Sigmoid colon (tissue), 7 donors: ENCODE measurements around the gene SLC44A5. TPM values are rescaled to one million over a fixed set of nuclear protein-coding genes. Genes with fewer than 3 reads are reported as not detected.

Source experiments
- DNase-seq: peaks from one replicate; pipeline ENCODE4 v3.0.0-alpha.2; 2019
- H3K27ac ChIP-seq, 4 donors: fragments of 200-600 bp; sonication (generic); one replicate each; pipeline ENCODE4 v1.5.1; 2016 to 2019; ENCODE audit warnings: mild to moderate bottlenecking in 1 of 4
- H3K27me3 ChIP-seq, 3 donors: fragments of 200-600 bp; sonication (generic); one replicate each; pipeline ENCODE4 v1.5.1; 2019; ENCODE audit warnings: mild to moderate bottlenecking in 1 of 3
- H3K36me3 ChIP-seq, 4 donors: fragments of 200-600 bp; sonication (generic); one replicate each; pipeline ENCODE4 v1.5.1; 2016 to 2019
- H3K4me1 ChIP-seq, 4 donors: fragments of 200-600 bp; sonication (generic); one replicate each; pipeline ENCODE4 v1.5.1; 2017 to 2019
- H3K4me3 ChIP-seq, 4 donors: fragments of 200-600 bp; sonication (generic); one replicate each; pipeline ENCODE4 v1.5.1; 2017 to 2019; ENCODE audit warnings: mild to moderate bottlenecking in 2 of 4, moderate library complexity in 1 of 4
- H3K9me3 ChIP-seq, 4 donors: fragments of 200-600 bp in 3 of 4; sonication (generic) in 3 of 4; one replicate each; pipeline versions ENCODE4 v1.5.1 to v1.6.1; 2013 to 2019
- EP300 ChIP-seq, 4 donors: sonication (generic); formaldehyde crosslinking; IDR thresholded peaks; one replicate each; pipeline ENCODE4 v1.6.1; 2017; ENCODE audit warnings: antibody characterized with exemption in 4 of 4
- POLR2A ChIP-seq, 2 donors: fragments of 450-650 bp; IDR thresholded peaks; one replicate each; pipeline ENCODE4 v1.6.1; 2016; ENCODE audit warnings: antibody characterized with exemption in 2 of 2, mild to moderate bottlenecking in 2 of 2, moderate library complexity in 2 of 2
- POLR2AphosphoS5 ChIP-seq, 4 donors: sonication (generic); formaldehyde crosslinking; IDR thresholded peaks; one replicate each; pipeline ENCODE4 v1.6.1; 2017; ENCODE audit warnings: antibody characterized with exemption in 4 of 4
- WGBS, 2 donors: extraction: QIAGEN DNeasy Blood & Tissue Kit; methylation state at CpG; one replicate each; pipeline ENCODE4 v1.1.7; 2013; 5-methylcytosine and 5-hydroxymethylcytosine counted together
- intact Hi-C: fragments of 100-400 bp; cut with DNase I; formaldehyde crosslinking; loops from one replicate; pipeline ENCODE4 v1.15.1; 2023
- polyA plus RNA-seq, 3 donors: library from polyadenylated mRNA; stranded (reverse); fragments of 200-250 nt; gene quantifications; one replicate each; pipeline ENCODE4 v1.2.3, GENCODE V29; 2013
- total RNA-seq, 4 donors: library from RNA; depleted of rRNA; stranded (reverse); fragments of >200 nt; gene quantifications; one replicate each; pipeline ENCODE4 v1.1.0, GENCODE V29; 2016
- TF ChIP-seq, protein P1 (sequence below), 4 experiments: fragments of 450-650 bp in 3 of 4; fragments of 200-600 bp in 1 of 4; IDR thresholded peaks; one replicate each; pipeline ENCODE4 v1.5.1; 2016 to 2019; ENCODE audit warnings: antibody characterized with exemption in 4 of 4, mild to moderate bottlenecking in 3 of 4, moderate library complexity in 2 of 4
- donor health status: healthy with polysubstance abuse.
- donor health status: Bipolar disorder and iron deficiency.
- donor health status: healthy.

SLC44A5 gene
- total and polyA plus RNA-seq, 7 donors: 0.36 to 1.4 (median 0.67) TPM; not detected in 1

DNA sequence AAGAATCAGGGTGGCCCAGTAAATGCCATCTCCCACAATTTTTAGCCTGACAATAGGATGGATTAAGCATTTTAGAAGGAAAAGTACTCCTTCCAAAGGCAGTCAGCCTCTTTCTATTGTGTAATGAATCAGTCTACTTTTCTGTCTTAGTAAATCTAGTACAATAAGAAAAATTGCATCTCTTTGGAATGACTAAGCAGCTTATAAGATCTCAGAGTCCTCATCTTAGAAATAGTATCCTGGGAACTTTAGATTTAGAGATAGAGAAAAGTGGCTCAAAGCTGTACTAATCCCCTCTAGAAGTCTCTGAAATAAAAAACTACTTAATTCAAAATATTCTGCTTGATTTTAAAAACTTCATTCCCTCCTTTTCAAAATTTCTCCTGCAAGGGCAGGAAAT is 81.4 kb downstream of the SLC44A5 start:
- DNase-seq: no peak
- Histone ChIP-seq H3K9me3 (no peaks in the 10 kb centered on the region), H3K27me3 (no peaks in the 10 kb centered on the region), H3K27ac (no peak overlapping the region), H3K36me3 (no peaks in the 10 kb centered on the region), H3K4me3 (no peak overlapping the region), H3K4me1 (no peaks in the 10 kb centered on the region)
- TF ChIP-seq EP300 (IDR thresholded peaks at IDR 0.05) (no peak), POLR2A (IDR thresholded peaks at IDR 0.05) (no peak), POLR2AphosphoS5 (IDR thresholded peaks at IDR 0.05) (no peak)
- TF ChIP-seq, protein P1, sequence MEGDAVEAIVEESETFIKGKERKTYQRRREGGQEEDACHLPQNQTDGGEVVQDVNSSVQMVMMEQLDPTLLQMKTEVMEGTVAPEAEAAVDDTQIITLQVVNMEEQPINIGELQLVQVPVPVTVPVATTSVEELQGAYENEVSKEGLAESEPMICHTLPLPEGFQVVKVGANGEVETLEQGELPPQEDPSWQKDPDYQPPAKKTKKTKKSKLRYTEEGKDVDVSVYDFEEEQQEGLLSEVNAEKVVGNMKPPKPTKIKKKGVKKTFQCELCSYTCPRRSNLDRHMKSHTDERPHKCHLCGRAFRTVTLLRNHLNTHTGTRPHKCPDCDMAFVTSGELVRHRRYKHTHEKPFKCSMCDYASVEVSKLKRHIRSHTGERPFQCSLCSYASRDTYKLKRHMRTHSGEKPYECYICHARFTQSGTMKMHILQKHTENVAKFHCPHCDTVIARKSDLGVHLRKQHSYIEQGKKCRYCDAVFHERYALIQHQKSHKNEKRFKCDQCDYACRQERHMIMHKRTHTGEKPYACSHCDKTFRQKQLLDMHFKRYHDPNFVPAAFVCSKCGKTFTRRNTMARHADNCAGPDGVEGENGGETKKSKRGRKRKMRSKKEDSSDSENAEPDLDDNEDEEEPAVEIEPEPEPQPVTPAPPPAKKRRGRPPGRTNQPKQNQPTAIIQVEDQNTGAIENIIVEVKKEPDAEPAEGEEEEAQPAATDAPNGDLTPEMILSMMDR (IDR thresholded peaks at IDR 0.05): no peak
- intact Hi-C loops: no loop called here

DNA sequence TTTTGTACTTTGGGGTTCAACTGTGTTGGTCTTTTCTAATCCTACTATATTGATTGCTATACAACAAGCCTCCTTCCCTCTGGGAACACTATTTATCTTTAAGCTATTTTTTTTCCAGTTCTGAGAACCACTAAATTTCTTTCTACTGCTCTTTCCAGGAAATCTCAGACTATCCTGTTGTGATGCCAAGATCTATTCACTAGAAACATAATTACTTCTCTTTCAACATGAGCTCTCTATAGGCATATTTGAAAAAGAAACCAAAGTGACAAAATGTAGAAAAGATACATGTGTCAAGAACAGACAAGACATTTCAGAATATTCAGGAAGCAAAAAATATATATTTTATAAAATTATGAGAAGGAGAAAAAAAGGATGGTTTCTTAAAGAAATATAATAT is 82.9 kb downstream of the SLC44A5 start:
- H3K4me1 ChIP-seq: no peaks in the 10 kb centered on the region
- H3K27me3 ChIP-seq: no peaks in the 10 kb centered on the region
- H3K27ac ChIP-seq: no peak overlapping the region
- TF ChIP-seq EP300 (IDR thresholded peaks at IDR 0.05): no peak
- TF ChIP-seq POLR2AphosphoS5 (IDR thresholded peaks at IDR 0.05): no peak
- TF ChIP-seq, protein P1 (IDR thresholded peaks at IDR 0.05): no peak
- TF ChIP-seq POLR2A (IDR thresholded peaks at IDR 0.05): no peak
- intact Hi-C loops: no loop called here
- no peaks in the 10 kb centered on the region for H3K36me3 ChIP-seq
- H3K9me3 ChIP-seq: no peaks in the 10 kb centered on the region
- no peak for DNase-seq
- no peak overlapping the region for H3K4me3 ChIP-seq

DNA sequence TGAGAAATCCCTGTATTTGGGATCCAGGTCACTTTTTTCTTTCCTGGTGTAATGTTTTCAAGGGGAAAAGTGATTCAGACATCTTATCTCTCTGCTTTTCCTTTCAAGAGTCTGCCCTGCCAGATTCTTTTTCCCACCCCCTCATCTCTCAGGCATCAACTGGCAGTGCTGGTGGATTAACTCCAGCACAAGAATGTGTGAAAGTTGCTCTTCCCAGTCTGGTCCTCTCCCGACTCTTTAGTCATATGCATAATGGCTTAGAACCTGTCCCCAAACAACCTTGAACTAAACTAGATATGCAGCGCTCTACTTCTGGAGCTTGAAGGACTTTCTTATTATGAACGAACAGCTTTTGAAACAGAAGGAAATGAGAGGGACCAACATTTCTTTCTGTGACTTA is 88.5 kb downstream of the SLC44A5 start:
- Histone ChIP-seq H3K36me3 (no peaks in the 10 kb centered on the region), H3K4me3 (no peak overlapping the region), H3K9me3 (no peaks in the 10 kb centered on the region), H3K27ac (no peak overlapping the region), H3K27me3 (no peaks in the 10 kb centered on the region), H3K4me1 (no peaks in the 10 kb centered on the region)
- intact Hi-C loops: no loop called here
- TF ChIP-seq EP300 (IDR thresholded peaks at IDR 0.05) (no peak), POLR2AphosphoS5 (IDR thresholded peaks at IDR 0.05) (no peak), POLR2A (IDR thresholded peaks at IDR 0.05) (no peak)
- TF ChIP-seq, protein P1 (IDR thresholded peaks at IDR 0.05): no peak
- WGBS, 2 donors: 63 to 64% methylated on average over 3 of the region's 3 CpGs
- DNase-seq: no peak

DNA sequence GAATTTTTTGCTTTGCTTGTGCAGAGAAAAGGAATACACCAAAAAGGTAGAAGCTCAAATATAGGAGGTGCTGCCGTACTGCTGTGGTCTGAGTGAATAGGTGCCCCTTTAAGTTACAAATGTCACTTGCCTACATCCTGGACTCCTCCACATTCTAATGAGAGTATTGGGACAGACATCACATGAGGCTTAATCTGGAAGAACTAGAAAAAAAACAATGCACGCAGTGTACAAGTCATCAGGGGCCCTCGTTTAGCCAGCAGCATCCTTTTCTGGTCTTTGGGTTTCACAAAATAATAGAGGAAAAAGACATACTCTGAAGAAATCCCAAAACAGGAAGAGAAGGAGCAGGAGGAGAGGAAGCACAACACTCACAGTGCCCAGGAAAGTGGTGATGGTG is 89.3 kb downstream of the SLC44A5 start:
- no peak for DNase-seq
- intact Hi-C loops: no loop called here
- no peak overlapping the region for H3K4me3 ChIP-seq
- H3K27ac ChIP-seq: no peak overlapping the region
- no peaks in the 10 kb centered on the region for H3K27me3 ChIP-seq
- H3K4me1 ChIP-seq: no peaks in the 10 kb centered on the region
- H3K9me3 ChIP-seq: no peaks in the 10 kb centered on the region
- no peaks in the 10 kb centered on the region for H3K36me3 ChIP-seq
- WGBS, 2 donors: 72 to 76% methylated on average over 3 of the region's 3 CpGs
- TF ChIP-seq, protein P1 (IDR thresholded peaks at IDR 0.05): no peak
- no peak for TF ChIP-seq POLR2A (IDR thresholded peaks at IDR 0.05)
- TF ChIP-seq EP300 (IDR thresholded peaks at IDR 0.05): no peak
- TF ChIP-seq POLR2AphosphoS5 (IDR thresholded peaks at IDR 0.05): no peak

DNA sequence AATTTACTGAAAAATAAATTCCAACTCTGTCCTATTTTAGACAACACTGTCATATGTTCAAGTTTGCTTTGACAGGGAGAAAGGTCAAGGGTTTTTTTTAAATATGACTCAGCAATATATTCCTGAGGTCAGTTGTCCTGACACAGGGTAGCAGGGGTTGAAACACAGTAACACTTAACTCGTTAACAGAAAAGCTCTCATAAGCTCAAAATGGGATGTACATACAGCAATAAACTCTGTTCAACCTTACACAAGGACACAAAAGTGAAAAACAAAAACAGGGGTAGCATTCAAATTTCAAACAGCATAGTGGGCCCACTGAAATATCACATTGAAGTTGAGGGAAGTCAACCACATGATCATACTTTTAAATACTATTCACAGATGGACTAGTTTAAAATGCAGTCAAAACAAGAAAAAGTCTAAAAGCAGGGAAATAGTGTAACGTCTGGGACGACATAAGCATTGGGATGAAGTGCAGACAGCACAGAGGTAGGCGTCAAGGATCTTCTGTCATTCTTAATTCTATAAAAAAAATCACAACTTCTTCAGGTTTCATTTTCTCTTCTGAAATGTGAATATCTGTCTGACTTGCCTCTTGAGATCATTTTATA is 89.9 kb downstream of the SLC44A5 start:
- Histone ChIP-seq H3K27me3 (no peaks in the 10 kb centered on the region), H3K4me3 (no peak overlapping the region), H3K9me3 (no peaks in the 10 kb centered on the region), H3K36me3 (no peaks in the 10 kb centered on the region), H3K27ac (no peak overlapping the region), H3K4me1 (no peaks in the 10 kb centered on the region)
- TF ChIP-seq POLR2AphosphoS5 (IDR thresholded peaks at IDR 0.05) (no peak), EP300 (IDR thresholded peaks at IDR 0.05) (no peak), POLR2A (IDR thresholded peaks at IDR 0.05) (no peak)
- TF ChIP-seq, protein P1 (IDR thresholded peaks at IDR 0.05): no peak
- intact Hi-C loops: no loop called here
- DNase-seq: no peak
- 61 to 66% methylated on average over 4 of the region's 4 CpGs for WGBS, 2 donors
